Measurements from ENCODE around the gene RAD51B.
"Not testable (repeated sequence)": the region's sequence is repeated elsewhere in the genome, so short reads cannot be mapped to it uniquely, and the experiment has no call there.

The RAD51B gene

GRCh38 chr14:68749487-68750475 is 930.2 kb downstream of the RAD51B start:
- no peak for DNase-seq

- DNase-seq: no peak
Observed at GRCh38 chr14:68752271-68753006, 932.9 kb downstream of the RAD51B start.

GRCh38 chr14:68753690-68754089 is 934.1 kb downstream of the RAD51B start:
- DNase-seq: no peak

- DNase-seq: no peak
Observed at GRCh38 chr14:68755016-68755353, 935.4 kb downstream of the RAD51B start.

GRCh38 chr14:68756000-68756481 is 936.5 kb downstream of the RAD51B start:
- no peak for DNase-seq

GRCh38 chr14:68756734-68757133 is 937.2 kb downstream of the RAD51B start:
- DNase-seq: no peak

GRCh38 chr14:68757618-68758081 is 938.1 kb downstream of the RAD51B start:
- DNase-seq: no peak

GRCh38 chr14:68758301-68758700 is 938.7 kb downstream of the RAD51B start:
- DNase-seq: no peak

GRCh38 chr14:68759017-68759560 is 939.5 kb downstream of the RAD51B start:
- DNase-seq: no peak

GRCh38 chr14:68759937-68760336 is 940.4 kb downstream of the RAD51B start:
- DNase-seq: no peak

- DNase-seq: no peak
Observed at GRCh38 chr14:68760761-68761160, 941.2 kb downstream of the RAD51B start.

- DNase-seq: no peak
Observed at GRCh38 chr14:68761391-68761790, 941.8 kb downstream of the RAD51B start.

GRCh38 chr14:68762953-68763764 is 943.6 kb downstream of the RAD51B start:
- no peak for DNase-seq

- not testable (repeated sequence) for DNase-seq
Observed at GRCh38 chr14:68763843-68764242, 944.3 kb downstream of the RAD51B start.

GRCh38 chr14:68766299-68767247 is 947.0 kb downstream of the RAD51B start:
- DNase-seq: no peak

- DNase-seq: no peak
Observed at GRCh38 chr14:68767248-68767645, 947.7 kb downstream of the RAD51B start.

- no peak for DNase-seq
Observed at GRCh38 chr14:68768316-68768715, 948.7 kb downstream of the RAD51B start.

GRCh38 chr14:68770051-68770450 is 950.5 kb downstream of the RAD51B start:
- no peak for DNase-seq

GRCh38 chr14:68770553-68771286 is 951.1 kb downstream of the RAD51B start:
- no peak for DNase-seq

- DNase-seq: no peak
Observed at GRCh38 chr14:68771631-68772030, 952.1 kb downstream of the RAD51B start.

Measured in activated T-cell treated with anti-CD3 and anti-CD28 coated beads for 4 hours (primary cell).